ENCODE measurements around the gene ADAM22.

Gene ADAM22

DNA sequence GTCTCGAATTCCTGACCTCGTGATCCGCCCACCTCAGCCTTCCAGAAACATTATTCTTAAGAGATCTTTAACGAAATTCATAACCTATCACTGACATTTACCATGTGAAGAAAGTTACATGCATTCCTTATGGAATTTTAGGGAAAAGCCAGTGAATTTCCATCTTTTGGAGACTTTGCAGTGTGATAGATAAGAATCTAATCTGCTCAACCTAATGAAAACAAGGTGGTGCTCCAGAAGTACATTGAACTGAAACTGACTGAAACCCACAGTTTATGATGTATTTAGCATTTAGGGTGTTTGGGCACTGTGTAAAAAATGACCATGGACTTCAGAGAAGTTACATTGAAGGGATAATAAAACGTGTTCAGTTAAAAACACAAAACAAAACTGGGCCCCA, 242.1 kb downstream of the ADAM22 start:
- no peak for DNase-seq

DNA sequence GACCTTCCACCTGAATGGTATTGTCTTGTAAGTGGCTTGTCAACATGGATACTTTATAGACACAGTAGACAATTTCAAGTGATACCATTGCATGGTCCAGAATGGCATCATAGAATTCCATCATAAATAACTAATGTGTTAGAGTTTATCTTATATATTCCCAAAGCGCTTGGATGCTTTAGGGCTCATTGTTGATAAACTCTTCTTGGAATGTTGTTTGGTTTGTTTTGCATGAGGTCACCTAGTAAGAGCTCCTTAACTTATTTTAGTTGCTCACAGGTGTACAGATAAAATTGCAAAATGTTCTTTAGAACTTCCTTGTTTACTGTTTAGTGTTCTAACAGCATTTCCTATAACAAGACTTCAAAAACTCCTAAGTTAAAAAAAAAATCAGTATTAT, 249.0 kb downstream of the ADAM22 start:
- DNase-seq = no peak

- DNase-seq = no peak
Observed at GRCh38 chr7:88184848-88185304, 250.8 kb downstream of the ADAM22 start.

GRCh38 chr7:88185650-88186049, 251.6 kb downstream of the ADAM22 start:
- DNase-seq = no peak

DNA sequence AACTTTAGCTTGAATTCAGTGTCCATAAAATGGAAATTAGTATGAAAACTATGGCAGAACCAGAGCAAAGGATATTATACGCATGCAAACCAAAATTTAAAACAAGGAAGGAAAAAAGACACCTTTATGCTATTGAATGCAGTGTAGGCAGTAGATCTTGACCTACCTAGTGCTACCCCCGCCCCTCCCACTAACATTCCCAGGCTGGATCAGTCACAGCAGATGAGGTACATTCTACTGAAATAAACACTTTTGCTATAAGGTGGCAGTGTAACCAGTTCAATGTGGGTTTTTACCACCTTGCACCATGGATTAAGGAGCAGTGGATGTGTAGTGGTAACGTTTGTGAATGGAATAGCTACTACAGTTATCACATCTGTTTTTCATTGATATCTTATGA, 257.9 kb downstream of the ADAM22 start:
- DNase-seq = no peak

GRCh38 chr7:88200261-88200660, 266.2 kb downstream of the ADAM22 start:
- DNase-seq = no peak

DNA sequence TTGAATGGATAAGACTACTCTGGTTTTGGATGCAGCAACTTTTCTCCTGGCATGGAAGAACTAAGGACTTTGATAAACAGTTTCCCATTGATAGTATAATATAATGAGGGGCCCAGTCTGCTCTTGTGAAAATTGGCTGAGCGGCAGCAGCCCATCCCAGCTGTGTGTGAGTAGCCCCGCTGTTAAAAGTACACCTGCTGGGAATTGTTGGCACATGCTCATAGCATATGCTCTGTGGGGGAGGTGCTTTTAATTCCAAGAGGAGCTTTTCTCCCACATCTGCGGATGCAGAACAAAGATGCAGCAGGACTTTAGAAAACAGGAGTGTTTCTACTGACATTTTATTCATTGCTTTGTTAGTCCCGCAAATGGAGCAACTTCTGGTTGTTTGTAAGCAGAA, 266.7 kb downstream of the ADAM22 start:
- no peak for DNase-seq

DNA sequence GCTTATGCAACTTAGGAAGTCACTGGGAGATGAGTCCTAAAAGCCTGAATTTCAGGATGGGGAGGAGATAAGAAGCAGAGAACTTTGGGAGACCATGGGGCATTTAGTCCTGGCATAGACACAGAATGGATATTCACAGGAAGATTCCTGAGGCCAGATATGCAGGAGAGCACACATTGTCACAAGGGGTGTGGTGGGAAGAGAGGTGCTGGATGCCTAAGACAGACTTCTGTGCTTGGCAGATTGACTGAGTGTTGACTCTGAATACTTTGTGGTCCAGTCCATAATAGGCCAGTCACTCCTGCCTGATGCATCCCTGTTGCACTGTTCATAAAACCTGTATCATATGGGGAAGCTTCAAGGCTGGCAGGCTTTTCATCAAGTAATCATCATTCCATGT, 267.3 kb downstream of the ADAM22 start:
- DNase-seq = no peak

DNA sequence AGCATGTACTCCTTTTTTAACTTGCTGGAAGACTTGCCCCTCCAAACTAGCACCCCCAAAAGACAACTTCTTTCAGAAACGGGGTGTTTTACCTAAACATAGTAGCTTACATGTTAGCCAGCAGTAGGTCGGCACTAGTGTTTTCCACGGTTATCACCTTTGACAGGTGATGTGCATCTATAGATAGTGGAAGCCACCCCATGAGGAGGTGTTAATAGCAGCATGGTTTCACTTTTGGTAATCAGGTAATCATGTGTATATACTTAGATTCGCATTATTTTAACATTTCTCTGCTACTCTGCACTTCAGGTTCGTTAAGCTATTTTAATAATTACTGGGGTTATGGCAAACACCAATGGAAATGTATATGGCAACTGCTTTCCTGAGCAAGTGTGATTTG, 268.2 kb downstream of the ADAM22 start:
- no peak for DNase-seq

- no peak for DNase-seq
Observed at GRCh38 chr7:88202799-88203198, 268.7 kb downstream of the ADAM22 start.

GRCh38 chr7:88203401-88203800, 269.4 kb downstream of the ADAM22 start:
- no peak for DNase-seq

- no peak for DNase-seq
Observed at GRCh38 chr7:88204525-88205110, 270.6 kb downstream of the ADAM22 start.

- DNase-seq = no peak
Observed at GRCh38 chr7:88205179-88205578, 271.1 kb downstream of the ADAM22 start.

DNA sequence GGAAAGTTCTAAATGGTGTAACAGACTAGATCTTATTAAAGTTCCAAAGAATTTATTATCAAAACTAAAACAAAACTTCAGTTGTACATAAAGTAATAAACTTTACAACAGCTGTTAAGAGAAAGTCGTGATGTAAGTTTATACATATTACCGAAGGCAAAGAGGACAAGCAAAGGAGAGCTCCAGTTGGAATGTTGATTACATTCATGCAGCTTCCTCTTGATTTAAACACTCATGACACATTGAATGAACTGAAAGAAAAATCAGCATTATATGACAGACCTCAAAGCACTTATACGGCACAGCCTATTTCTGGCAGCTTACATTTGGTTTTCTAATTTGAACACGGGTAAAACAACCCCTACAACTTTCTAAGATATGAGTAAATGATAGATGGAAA, 272.2 kb downstream of the ADAM22 start:
- DNase-seq = no peak

DNA sequence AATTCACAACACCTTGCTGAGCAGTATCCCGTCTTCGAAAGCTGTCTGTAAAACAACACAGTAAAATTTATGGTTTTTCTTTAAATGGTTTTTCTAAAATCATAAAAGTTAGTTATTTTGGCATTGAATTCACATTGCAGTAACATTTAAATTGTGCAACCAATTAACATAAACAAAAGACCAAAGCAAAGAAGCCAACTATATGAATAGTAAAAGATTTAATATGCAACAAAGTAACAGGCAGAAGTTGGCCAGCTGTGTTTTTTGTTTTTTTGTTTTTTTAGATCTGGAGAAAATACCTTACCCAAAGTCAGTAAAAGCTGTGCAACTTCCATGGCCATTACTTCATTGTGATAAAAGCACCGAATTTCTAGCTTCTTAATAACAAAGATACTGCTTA, 274.5 kb downstream of the ADAM22 start:
- no peak for DNase-seq

DNA sequence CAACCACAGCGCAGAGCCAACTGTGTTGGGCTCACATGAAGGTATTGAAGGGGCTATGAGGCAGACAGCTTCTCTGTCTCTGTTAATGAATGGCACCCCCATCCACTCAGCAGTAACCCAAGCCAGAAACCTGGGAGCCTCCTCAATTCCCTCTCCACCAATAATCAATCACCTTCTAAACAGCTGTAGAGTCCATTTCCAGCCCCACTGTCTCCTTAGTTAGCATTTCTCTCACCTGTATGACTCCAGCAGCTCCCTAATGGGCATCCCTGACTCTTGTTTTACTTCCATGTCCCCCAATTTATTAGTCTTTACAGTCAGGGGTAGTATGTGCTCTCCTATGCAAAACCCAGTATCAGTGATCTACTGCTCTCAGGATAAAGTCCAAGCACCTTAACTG, 278.9 kb downstream of the ADAM22 start:
- no peak for DNase-seq

GRCh38 chr7:88214456-88214855, 280.4 kb downstream of the ADAM22 start:
- DNase-seq = no peak

GRCh38 chr7:88215295-88215694, 281.2 kb downstream of the ADAM22 start:
- DNase-seq = no peak

DNA sequence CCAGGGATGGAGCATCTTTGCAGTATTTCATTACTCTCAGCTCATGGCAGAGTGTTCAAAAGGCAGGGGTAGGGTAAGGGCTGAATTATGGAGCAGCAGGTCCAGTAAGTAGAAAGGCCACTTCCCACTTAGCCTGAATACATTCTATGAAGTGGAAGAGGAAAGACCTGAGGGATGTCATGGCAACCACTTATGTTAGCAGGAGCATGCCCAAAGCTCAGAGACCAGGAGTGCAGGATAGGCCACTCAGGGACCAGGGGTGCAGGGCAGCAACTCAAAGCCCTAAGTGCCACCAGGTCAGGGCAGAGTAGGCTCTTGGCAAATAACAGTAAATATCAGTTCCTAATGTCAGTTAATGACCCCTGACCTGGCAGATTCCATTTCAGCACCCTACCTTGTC, 282.2 kb downstream of the ADAM22 start:
- DNase-seq = no peak

DNA sequence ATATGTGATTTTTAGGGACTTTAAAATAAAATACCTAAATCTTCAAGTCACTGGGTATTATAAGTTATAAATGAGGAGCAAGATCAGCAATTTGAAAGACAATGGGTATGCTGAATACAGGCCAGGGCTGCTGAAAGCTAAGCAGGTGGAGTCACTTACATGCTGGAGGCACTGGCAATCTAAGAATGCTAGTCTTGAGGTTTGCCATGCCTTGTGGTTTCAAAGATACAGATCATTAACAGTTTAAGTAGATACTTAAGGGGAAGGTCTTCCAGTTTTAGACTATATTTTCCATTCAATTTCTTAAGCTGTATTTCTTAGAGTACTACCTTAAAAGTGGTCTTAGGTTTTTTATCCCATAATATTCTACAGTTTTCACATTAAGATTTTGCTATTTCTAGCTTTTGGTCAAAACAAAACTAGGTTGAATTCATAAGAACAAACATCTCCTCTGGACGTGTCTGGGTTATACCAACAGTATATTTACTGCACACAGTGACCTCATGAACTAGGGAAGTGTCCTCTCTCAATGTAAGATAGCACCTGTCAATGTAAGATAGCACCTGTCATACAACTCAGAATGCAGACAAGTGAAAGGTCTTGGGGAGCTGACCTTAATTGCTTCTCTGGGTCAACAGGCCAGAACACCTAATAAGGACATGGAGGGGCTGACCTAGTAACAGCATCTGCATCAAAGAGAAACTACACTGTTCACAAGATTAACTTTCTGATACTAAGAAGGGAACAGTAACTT, 283.8 kb downstream of the ADAM22 start:
- no peak for DNase-seq

GRCh38 chr7:88218429-88218745, 284.3 kb downstream of the ADAM22 start:
- DNase-seq = no peak

GRCh38 chr7:88218836-88219605, 285.0 kb downstream of the ADAM22 start:
- DNase-seq = peak; percentile 13

- peak; percentile 85 for DNase-seq
Observed at GRCh38 chr7:88219781-88220747, 286.0 kb downstream of the ADAM22 start, which contains the start of gene SRI. Gene SRI, minus strand, starts transcription at chr7:88220038. Its CDS starts 12 bp downstream, at chr7:88220026.

Measured in activated CD4-positive, alpha-beta T cell treated with anti-CD3 and anti-CD28 coated beads for 1 hour (primary cell).